ENCODE data around the gene CYBA. TPM values are rescaled to one million over a fixed set of nuclear protein-coding genes. Genes with fewer than 3 reads are reported as not detected.

Gene CYBA
- total RNA-seq, 3 donors from 2014 or later (not counting 1 experiment from before 2014, with no cell fraction given): 1,001 to 1,351 (median 1,051) TPM

DNA sequence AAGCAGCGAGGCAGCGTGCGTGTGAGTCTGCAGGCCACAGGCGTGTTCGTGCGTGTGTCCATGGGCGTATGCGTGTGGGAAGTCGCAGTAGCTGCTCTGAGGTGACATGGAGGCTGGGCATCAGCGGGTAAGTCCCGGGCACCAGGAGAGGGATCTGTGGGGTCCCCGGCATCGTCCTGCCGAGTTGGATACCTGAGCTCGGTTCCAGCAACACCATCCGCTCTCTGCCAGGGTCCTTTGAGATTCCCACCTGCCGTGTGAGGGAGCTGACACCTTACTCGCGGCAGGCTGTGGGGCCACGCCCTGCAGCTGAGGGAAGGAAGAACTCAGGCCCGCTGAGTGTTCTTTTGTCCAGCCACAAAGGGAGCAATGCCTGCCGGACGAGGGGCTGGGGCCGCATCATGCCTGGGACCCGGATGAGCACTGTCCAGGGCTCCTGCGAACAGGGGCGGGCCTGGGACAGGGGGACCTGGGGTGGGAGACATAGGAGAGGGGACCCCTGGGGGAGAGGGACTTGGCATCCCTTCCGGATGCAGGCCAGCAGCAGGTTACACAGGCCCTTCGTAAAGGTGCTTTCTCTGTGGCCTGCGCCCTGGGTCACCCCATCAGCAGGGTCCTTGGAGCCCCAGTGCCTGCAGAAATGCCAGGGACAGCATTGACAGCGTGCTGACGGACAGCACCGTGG lies 40.4 kb upstream of the CYBA start:
- peaks cover 14 to 36% of the 10 kb centered on the region in 2 donors for H3K4me1 Mint-ChIP-seq
- Histone ChIP-seq H3K27ac (ENCODE audit: low read length) (no peak overlapping the region), H3K36me3 (ENCODE audit: control insufficient read depth, insufficient read depth, low read length) (peaks cover 15% of the 10 kb centered on the region), H3K27me3 (ENCODE audit: control insufficient read depth, insufficient read depth, low read length) (no peaks in the 10 kb centered on the region), H3K9me3 (ENCODE audit: control insufficient read depth, insufficient read depth, low read length) (no peaks in the 10 kb centered on the region), H3K4me3 (ENCODE audit: low read length) (no peak overlapping the region), H3K4me1 (ENCODE audit: control insufficient read depth, insufficient read depth, low read length) (peaks cover 52% of the 10 kb centered on the region)
- intact Hi-C loops (cut with micrococcal nuclease): no loop called here
- H3K9me3 Mint-ChIP-seq: no peaks in the 10 kb centered on the region
- ATAC-seq (no peak), DNase-seq (no peak)
- H3K36me3 Mint-ChIP-seq: no peaks in the 10 kb centered on the region
- no peaks in the 10 kb centered on the region for H3K27me3 Mint-ChIP-seq (ENCODE audit: low read depth in 2 of 2)
- no peak for TF ChIP-seq CTCF (IDR thresholded peaks at IDR 0.05)
- H3K27ac Mint-ChIP-seq: no peak overlapping the region
- 91% methylated on average over 33 of the region's 33 CpGs for WGBS (ENCODE audit: insufficient coverage)
- H3K4me3 Mint-ChIP-seq: peak overlapping the region; percentile 45

- H3K27me3 ChIP-seq (ENCODE audit: control insufficient read depth, insufficient read depth, low read length): no peaks in the 10 kb centered on the region
- ATAC-seq (no peak), DNase-seq (no peak)
- H3K9me3 ChIP-seq (ENCODE audit: control insufficient read depth, insufficient read depth, low read length): no peaks in the 10 kb centered on the region
- peaks cover 57% of the 10 kb centered on the region for H3K4me1 ChIP-seq (ENCODE audit: control insufficient read depth, insufficient read depth, low read length)
- TF ChIP-seq CTCF (IDR thresholded peaks at IDR 0.05): no peak
- H3K4me3 ChIP-seq (ENCODE audit: low read length): no peak overlapping the region
- no peaks in the 10 kb centered on the region for H3K9me3 Mint-ChIP-seq
- intact Hi-C loops (cut with micrococcal nuclease): no loop called here
- H3K4me1 Mint-ChIP-seq: peaks cover 14 to 36% of the 10 kb centered on the region in 2 donors
- H3K27ac Mint-ChIP-seq: peak overlapping the region in 1 of 2 donors; percentile 70
- WGBS (ENCODE audit: insufficient coverage): 89% methylated on average over 21 of the region's 21 CpGs
- H3K36me3 ChIP-seq (ENCODE audit: control insufficient read depth, insufficient read depth, low read length): peaks cover 8% of the 10 kb centered on the region
- peak overlapping the region; percentile 45 for H3K4me3 Mint-ChIP-seq
- no peaks in the 10 kb centered on the region for H3K36me3 Mint-ChIP-seq
- H3K27me3 Mint-ChIP-seq (ENCODE audit: low read depth in 2 of 2): no peaks in the 10 kb centered on the region
- no peak overlapping the region for H3K27ac ChIP-seq (ENCODE audit: low read length)
Observed at GRCh38 chr16:88690341-88691128, 39.7 kb upstream of the CYBA start.

- H3K27me3 Mint-ChIP-seq (ENCODE audit: low read depth in 2 of 2): no peaks in the 10 kb centered on the region
- H3K9me3 Mint-ChIP-seq: no peaks in the 10 kb centered on the region
- peaks cover 63% of the 10 kb centered on the region for H3K4me1 ChIP-seq (ENCODE audit: control insufficient read depth, insufficient read depth, low read length)
- 65% methylated on average over 28 of the region's 28 CpGs for WGBS (ENCODE audit: insufficient coverage)
- ATAC-seq (no peak), DNase-seq (no peak)
- peaks cover 14 to 48% of the 10 kb centered on the region in 2 donors for H3K4me1 Mint-ChIP-seq
- H3K4me3 Mint-ChIP-seq: peak overlapping the region; percentile 49
- no peaks in the 10 kb centered on the region for H3K9me3 ChIP-seq (ENCODE audit: control insufficient read depth, insufficient read depth, low read length)
- no peaks in the 10 kb centered on the region for H3K36me3 Mint-ChIP-seq
- TF ChIP-seq CTCF (IDR thresholded peaks at IDR 0.05): no peak
- H3K36me3 ChIP-seq (ENCODE audit: control insufficient read depth, insufficient read depth, low read length): no peaks in the 10 kb centered on the region
- no peak overlapping the region for H3K27ac Mint-ChIP-seq
- no peaks in the 10 kb centered on the region for H3K27me3 ChIP-seq (ENCODE audit: control insufficient read depth, insufficient read depth, low read length)
- intact Hi-C loops (cut with micrococcal nuclease): loop anchor here (5.0 kb wide), 1 partner anchor 51 kb away; the partner anchor contains the start of gene IL17C
- H3K4me3 ChIP-seq (ENCODE audit: low read length): no peak overlapping the region
- no peak overlapping the region for H3K27ac ChIP-seq (ENCODE audit: low read length)
Observed at GRCh38 chr16:88688013-88688778, 37.3 kb upstream of the CYBA start.
